HepG2 (cell line): ENCODE data around the gene CH25H. TPM values are rescaled to one million over a fixed set of nuclear protein-coding genes. Genes with fewer than 3 reads are reported as not detected.
A peak's percentile ranks its signal among the peaks of the same experiment; 100 is the strongest.
"Not testable (repeated sequence)": the region's sequence is repeated elsewhere in the genome, so short reads cannot be mapped to it uniquely, and the experiment has no call there.

Source experiments
- ATAC-seq: fragments of 200-7000 bp; cut with Tn5 transposase; 3 replicates; pipeline ENCODE4 v1.9.1; 2020; ENCODE audit warnings: mild to moderate bottlenecking, moderate library complexity
- BruUV-seq: library from RNA; stranded (reverse); fragments of 400-500 nt; replicated peaks from 2 replicates; lab custom pipeline; 2021; lab: Mats Ljungman, UMichigan
- CTCF ChIA-PET: fragments of 300-600 bp; formaldehyde crosslinking; extraction: SDS; loops from one replicate; lab custom pipeline; 2021; ENCODE audit warnings: low total read pairs, inconsistent platforms, low intra/inter-chr PET ratio; lab: Yijun Ruan, JAX
- POLR2A ChIA-PET: fragments of 350-600 bp; sonication (Branson Sonifier 250); formaldehyde crosslinking; loops from one replicate; lab custom pipeline; 2020; ENCODE audit warnings: antibody characterized with exemption, inconsistent platforms; lab: Yijun Ruan, JAX
- DNase-seq: peaks from one replicate; pipeline ENCODE4 v3.0.0-alpha.2; 2015; ENCODE audit warnings: low spot score
- FAIRE-seq: peaks from 3 replicates; lab custom pipeline; 2011; peaks lifted over from hg19 to GRCh38; lab: Jason Lieb, UNC
- H2AFZ ChIP-seq: one replicate; pipeline ENCODE4 v1.6.1; 2011; ENCODE audit warnings: low read length, inconsistent platforms
- H3K27ac ChIP-seq: fragments of 300-600 bp; 3 replicates; pipeline ENCODE4 v1.8.0; 2011; ENCODE audit warnings: mixed run types, mild to moderate bottlenecking, mixed read lengths, low read length, inconsistent platforms; ENCODE audit not compliant: insufficient read depth; ENCODE audit errors: extremely low read length
- H3K27me3 ChIP-seq, 2 experiments: fragments of 200-600 bp in 1 of 2; 2 replicates in 1 of 2; 3 replicates in 1 of 2; pipeline versions ENCODE4 v1.6.0 to v1.8.0; 2011; ENCODE audit warnings: low read length in 2 of 2, mild to moderate bottlenecking in 2 of 2, moderate library complexity in 2 of 2, inconsistent platforms in 1 of 2; ENCODE audit not compliant: insufficient read depth in 2 of 2, control insufficient read depth in 1 of 2
- H3K36me3 ChIP-seq, 2 experiments: fragments of 200-600 bp in 1 of 2; replicated peaks in 1 of 2; 2 replicates in 1 of 2; 3 replicates in 1 of 2; pipeline versions ENCODE4 v1.5.1 to v1.8.0; 2011; ENCODE audit warnings: low read length in 2 of 2, inconsistent platforms in 1 of 2; ENCODE audit not compliant: insufficient read depth in 2 of 2, control insufficient read depth in 1 of 2
- H3K4me1 ChIP-seq: 2 replicates; pipeline ENCODE4 v1.5.1; 2012; ENCODE audit warnings: low read length, inconsistent platforms; ENCODE audit not compliant: insufficient read depth
- H3K4me2 ChIP-seq: 2 replicates; pipeline ENCODE4 v1.6.0; 2011; ENCODE audit warnings: low read depth, low read length, inconsistent platforms
- H3K4me3 ChIP-seq, 3 experiments: fragments of 200-600 bp in 1 of 3; sonication (generic), shearing (Covaris generic) in 1 of 3; replicated peaks in 1 of 3; 2 replicates each; pipeline ENCODE4 v1.5.1; 2011 to 2016; ENCODE audit warnings: low read length in 3 of 3, inconsistent platforms in 2 of 3, low read depth in 2 of 3, mild to moderate bottlenecking in 2 of 3, control low read depth in 1 of 3, mixed read lengths in 1 of 3; ENCODE audit not compliant: insufficient read depth in 1 of 3
- H3K79me2 ChIP-seq: one replicate; pipeline ENCODE4 v1.6.1; 2011; ENCODE audit warnings: low read length, inconsistent platforms; ENCODE audit not compliant: insufficient read depth
- H3K9ac ChIP-seq: 2 replicates; pipeline ENCODE4 v1.6.0; 2011; ENCODE audit warnings: mild to moderate bottlenecking, low read depth, low read length, inconsistent platforms; ENCODE audit not compliant: insufficient read depth
- H3K9me3 ChIP-seq: 2 replicates; pipeline ENCODE4 v1.5.1; 2012; ENCODE audit warnings: mild to moderate bottlenecking, low read length
- H4K20me1 ChIP-seq: 2 replicates; pipeline ENCODE4 v1.6.0; 2011; ENCODE audit warnings: inconsistent platforms, mild to moderate bottlenecking, low read length, moderate library complexity; ENCODE audit not compliant: insufficient read depth
- ARID3A ChIP-seq: IDR thresholded peaks from 2 replicates; pipeline ENCODE4 v1.6.1; 2012; ENCODE audit warnings: low read depth, low read length, improper control_type of control experiment
- MAFK ChIP-seq, 2 experiments: IDR thresholded peaks in 1 of 2; conservative IDR thresholded peaks in 1 of 2; 2 replicates each; pipeline ENCODE4 v1.6.1; 2011; ENCODE audit warnings: improper control_type of control experiment in 2 of 2, low read length in 2 of 2
- MTA3 ChIP-seq: sonication (generic); formaldehyde crosslinking; IDR thresholded peaks from 2 replicates; pipeline ENCODE4 v1.4.0; 2020; ENCODE audit warnings: missing genetic modification reagents
- ZNF12 ChIP-seq: sonication (generic); formaldehyde crosslinking; IDR thresholded peaks from 2 replicates; pipeline ENCODE4 v1.5.0; 2020; ENCODE audit warnings: missing genetic modification reagents
- WGBS: methylation state at CpG from one replicate; pipeline ENCODE4 v1.1.6; 2017; ENCODE audit warnings: low lambda C conversion rate; 5-methylcytosine and 5-hydroxymethylcytosine counted together
- in situ Hi-C: cut with HindIII; loops from 2 replicates; pipeline ENCODE4 v1.10.0; 2017; ENCODE audit warnings: low pct_unique_long_range_greater_than_20kb; ENCODE audit not compliant: extremely low pct_ligation_motif_present
- intact Hi-C: fragments of 100-400 bp; cut with micrococcal nuclease; formaldehyde crosslinking; loops from one replicate; pipeline ENCODE4 v1.10.0; 2022; ENCODE audit not compliant: unreplicated experiment
- polyA plus RNA-seq, 8 experiments: library from polyadenylated mRNA; depleted of rRNA in 3 of 8; stranded (reverse) in 7 of 8; unstranded in 1 of 8; fragments of >200 nt; fragmentation: Illumina TruSeq in 4 of 8; extraction: Trizol in 4 of 8; gene quantifications; 2 replicates each; pipeline versions ENCODE4 v1.2.1 to v1.2.3, GENCODE V29; 2011 to 2016; ENCODE audit warnings: low read depth in 4 of 8, missing spikeins in 1 of 8, mixed read lengths in 1 of 8; ENCODE audit not compliant: insufficient read depth in 1 of 8
- total RNA-seq, 5 experiments: library from RNA; depleted of rRNA; stranded (reverse); fragments of >200 nt; fragmentation: Illumina TruSeq; extraction: Trizol; gene quantifications; 2 replicates each; pipeline ENCODE4 v1.2.3, GENCODE V29; 2016; ENCODE audit warnings: low read depth in 1 of 5

Gene CH25H
- total and polyA plus RNA-seq, 2 of the 13 experiments (the other 11 are each of a cell fraction or from before 2014, with no cell fraction given): not detected

- no peak for TF ChIP-seq MAFK (conservative IDR thresholded peaks at IDR 0.05 in 1 of 2, IDR thresholded peaks at IDR 0.05 in 1 of 2; ENCODE audit: low read length in 2 of 2)
These were observed 48.7 kb upstream of the CH25H start (continued) for GRCh38 chr10:89255793-89256192.

GRCh38 chr10:89255091-89255579 lies 48.0 kb upstream of the CH25H start:
- BruUV-seq, H3K4me2 ChIP-seq, DNase-seq, FAIRE-seq, CTCF ChIA-PET, H3K27ac ChIP-seq, POLR2A ChIA-PET, H3K36me3 ChIP-seq, H3K4me3 ChIP-seq, H4K20me1 ChIP-seq, ATAC-seq, H3K79me2 ChIP-seq, intact Hi-C loops, H3K27me3 ChIP-seq, H3K4me1 ChIP-seq, H2AFZ ChIP-seq, H3K9ac ChIP-seq: not testable (repeated sequence)
- in situ Hi-C loops: loop anchor here (5.0 kb wide), 1 partner anchor 117 kb away; no protein-coding TSS in a partner anchor
- peaks cover 17% of the 10 kb centered on the region; the same call in 1 of the 2 replicates for H3K9me3 ChIP-seq
- WGBS: 0% methylated on average over 2 of the region's 2 CpGs

- CTCF ChIA-PET: no interaction called here
- Histone ChIP-seq H3K27ac (no peak overlapping the region), H2AFZ (no peak overlapping the region), H3K9ac (no peak overlapping the region), H3K4me2 (peak overlapping the region; percentile 91; the same call in 1 of the 2 replicates), H3K27me3 (no peaks in the 10 kb centered on the region; a peak in 1 of 5 replicates), H3K4me1 (peaks cover 18% of the 10 kb centered on the region), H3K79me2 (peaks cover 2% of the 10 kb centered on the region), H3K9me3 (peaks cover 17% of the 10 kb centered on the region; the same call in 1 of the 2 replicates), H3K36me3 (no peaks in the 10 kb centered on the region), H3K4me3 (no peak overlapping the region), H4K20me1 (no peaks in the 10 kb centered on the region)
- no peak for FAIRE-seq
- no peak for ATAC-seq
- in situ Hi-C loops (no loop called here), intact Hi-C loops (no loop called here)
- BruUV-seq: no TSS peak
- no peak for TF ChIP-seq MTA3
- TF ChIP-seq ZNF12 (CRISPR knock-in tag): no peak
- 0 out of 2 replicates have a peak, but pooled peaks have one; percentile 4 for TF ChIP-seq ARID3A
- TF ChIP-seq, all 625 proteins: peak for 1
- DNase-seq: no peak
- POLR2A ChIA-PET: interaction anchor here (0.9 to 2.9 kb wide), 9 partner anchors 11 to 449 kb away, joined by 3 to 18 read pairs (median 5); partner anchors contain the start of genes IFIT1, IFIT5 and KIF20B
- WGBS: 61% methylated on average over 2 of the region's 2 CpGs
These were observed 45.1 kb upstream of the CH25H start for GRCh38 chr10:89252225-89252585.
